Activated effector memory CD4-positive, alpha-beta T cell treated with anti-CD3 and anti-CD28 coated beads, Interleukin-2, amount 50 U/mL, for 16 hours (primary cell): ENCODE measurements around the gene BIN1.
"Not testable (repeated sequence)": the region's sequence is repeated elsewhere in the genome, so short reads cannot be mapped to it uniquely, and the experiment has no call there.

Experiments used
- DNase-seq: peaks from one replicate; pipeline ENCODE4 v3.0.0-alpha.2; 2020

The BIN1 gene

DNA sequence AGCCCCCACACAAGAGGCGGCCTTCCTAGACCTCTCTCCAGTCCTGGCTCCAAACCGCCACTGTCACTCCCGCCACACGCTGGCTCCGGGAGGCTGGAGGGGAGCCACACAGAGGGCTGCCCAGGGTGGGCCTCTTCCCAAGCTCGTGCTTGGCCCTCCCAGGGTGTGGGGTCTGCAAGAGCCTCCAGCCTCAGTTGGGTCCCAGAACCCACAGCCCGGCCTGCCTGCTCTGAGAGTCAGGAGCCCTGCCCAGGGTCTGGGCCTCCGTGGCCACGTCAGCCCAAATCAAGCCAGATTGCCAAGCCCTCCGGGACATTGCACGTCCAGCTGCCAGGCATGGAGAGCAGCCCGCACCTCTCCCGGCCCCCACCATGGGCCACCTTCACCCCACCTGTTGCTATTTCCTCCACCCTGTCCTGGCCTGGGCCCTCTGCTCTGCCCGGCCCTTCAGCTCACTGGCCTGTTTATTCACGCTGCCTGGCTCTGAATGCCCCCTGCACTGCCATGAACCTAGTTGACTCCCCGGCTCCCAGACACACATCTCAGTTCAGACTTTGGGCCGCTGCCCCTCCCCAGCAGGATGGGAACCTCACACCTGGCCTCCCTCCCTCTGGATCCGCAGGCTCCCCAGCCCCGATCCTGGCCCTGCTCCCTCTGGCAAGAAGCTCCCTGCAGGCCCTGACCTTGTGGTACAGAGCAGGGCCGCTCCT, 61.0 kb downstream of the BIN1 start:
- no peak for DNase-seq

DNA sequence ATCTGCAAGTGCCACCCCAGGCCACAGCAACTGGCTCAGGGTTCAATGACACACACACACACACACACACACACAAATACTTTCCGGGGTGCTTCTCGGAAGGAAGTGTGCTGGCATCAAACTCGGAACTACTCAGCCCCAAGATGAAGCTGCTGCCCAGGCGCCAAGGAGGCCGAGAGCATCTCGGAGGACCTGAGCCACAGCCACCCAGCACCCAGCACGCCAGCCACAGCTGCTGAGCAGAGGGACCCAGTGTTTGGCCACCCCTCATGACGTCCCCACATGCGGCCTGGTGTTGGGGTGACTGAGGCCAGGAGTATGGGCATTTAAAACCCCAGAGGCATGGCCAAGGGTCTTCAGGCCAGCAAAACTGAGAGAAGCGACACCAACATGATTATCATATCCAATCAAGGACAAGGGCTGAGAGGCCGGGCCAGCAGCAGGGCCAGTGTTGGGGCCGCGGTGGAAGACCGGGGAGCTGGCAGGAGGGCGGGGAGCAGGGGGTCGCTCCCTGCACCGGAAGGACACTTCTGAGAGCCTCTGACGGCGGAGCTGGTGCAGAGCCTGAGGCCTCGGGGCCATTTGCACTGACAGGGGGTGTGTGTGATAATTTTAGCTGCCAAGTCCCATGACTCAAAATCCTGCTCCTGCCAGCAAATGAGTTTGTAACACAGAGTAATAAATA, 61.8 kb downstream of the BIN1 start:
- no peak for DNase-seq

DNA sequence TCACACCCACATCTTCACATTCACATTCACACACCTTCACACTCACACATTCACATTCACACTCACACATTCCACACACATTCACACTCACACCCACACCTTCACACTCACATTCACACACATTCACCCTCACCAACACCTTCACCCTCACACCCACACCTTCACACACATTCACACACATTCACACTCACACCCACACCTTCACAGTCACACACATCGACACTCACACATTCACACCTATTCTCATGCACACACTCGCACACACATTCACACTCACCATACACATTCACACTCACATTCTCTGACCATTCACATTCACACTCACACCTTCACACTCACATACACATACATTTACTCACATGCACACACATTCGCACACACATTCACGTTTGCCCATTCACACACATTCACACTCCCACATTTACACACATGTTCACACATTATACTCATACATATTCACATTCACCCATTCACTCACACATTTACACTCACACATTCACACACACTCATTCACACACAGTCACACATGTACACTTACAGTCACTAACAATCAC, 62.7 kb downstream of the BIN1 start:
- no peak for DNase-seq

DNA sequence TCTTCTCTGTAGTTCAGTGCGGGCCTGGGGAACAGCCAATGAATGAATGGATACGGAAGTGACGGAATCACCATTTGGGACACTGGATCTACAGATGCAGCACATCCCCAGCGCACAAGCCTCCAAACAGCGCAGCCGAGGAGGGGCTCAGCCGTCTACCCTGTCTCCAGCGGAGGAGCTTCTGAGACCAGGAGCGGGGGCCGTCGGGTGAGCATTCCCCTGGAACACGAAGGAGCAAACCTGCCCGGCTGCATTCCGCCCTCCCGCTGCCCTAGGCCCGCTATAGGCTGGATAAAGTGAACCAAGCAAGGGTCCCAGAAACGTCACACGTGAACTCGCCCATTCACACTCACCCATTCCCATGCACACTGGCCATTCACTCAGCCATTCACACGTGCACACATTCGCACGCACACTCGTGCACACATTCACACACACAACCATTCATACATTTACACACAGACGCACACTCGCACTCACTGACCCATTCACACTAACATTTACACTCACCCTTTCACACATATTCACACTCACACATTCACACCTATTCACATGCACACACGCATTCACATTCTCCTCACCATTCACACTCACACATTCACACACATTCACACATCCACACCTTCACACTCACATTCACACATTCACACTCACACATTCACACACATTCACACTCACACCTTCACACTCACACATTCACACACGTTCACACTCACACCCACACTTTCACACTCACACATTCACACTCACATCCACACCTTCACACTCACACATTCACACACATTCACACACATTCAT, 63.4 kb downstream of the BIN1 start:
- no peak for DNase-seq

DNA sequence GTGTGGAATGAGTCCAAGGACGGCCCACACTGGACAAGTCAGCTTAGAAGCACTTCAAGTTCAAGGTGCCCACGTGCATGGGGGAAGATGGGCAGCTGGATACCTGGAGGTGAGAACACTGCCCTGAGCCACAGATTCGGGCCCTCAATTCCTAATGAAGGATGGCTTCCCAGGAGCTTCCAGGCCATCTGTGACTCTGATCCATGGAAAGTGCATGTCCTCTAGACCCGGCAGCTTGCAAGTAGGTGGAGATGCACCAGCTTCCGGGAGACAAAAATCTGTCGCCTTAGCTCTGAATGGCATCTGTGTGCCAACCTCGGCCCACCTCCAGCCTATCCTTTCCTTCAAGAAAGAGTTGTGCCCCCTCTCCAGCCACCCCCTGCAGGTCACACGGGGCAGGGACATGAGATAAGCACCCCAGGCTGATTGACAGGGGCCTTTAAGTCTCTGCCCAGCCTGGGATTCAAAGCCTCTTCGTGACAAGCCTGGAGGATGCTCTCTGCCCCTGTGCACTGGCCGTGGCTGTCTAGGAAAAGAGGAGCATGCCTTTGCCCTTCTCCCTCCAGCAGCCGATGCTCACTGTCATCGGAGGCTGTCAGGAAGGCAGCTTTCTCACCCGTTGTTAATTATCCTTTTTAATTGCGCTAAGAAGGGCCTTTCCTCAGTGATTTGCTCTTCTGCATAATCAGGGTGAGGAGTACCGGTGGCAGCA, 65.5 kb downstream of the BIN1 start:
- no peak for DNase-seq

DNA sequence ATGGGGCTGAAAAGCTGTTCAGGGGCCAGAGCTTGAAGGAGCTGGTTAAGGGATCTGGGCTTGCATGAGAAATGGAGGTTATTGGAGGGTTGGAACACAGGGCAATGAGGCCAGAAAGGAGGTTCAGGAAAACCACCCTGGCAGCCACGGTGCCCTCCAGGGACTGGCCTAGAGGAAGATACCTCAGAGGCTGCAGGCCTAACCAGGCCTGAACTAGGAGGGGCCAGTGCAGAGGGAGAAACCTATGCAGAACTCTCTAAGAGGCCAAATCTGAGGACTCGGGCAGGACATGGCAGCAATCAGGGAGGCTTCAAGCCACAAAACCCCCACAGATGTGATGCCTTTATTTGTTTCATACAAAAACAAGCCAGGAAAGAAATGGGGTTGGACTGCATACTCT, 66.8 kb downstream of the BIN1 start:
- DNase-seq = no peak

DNA sequence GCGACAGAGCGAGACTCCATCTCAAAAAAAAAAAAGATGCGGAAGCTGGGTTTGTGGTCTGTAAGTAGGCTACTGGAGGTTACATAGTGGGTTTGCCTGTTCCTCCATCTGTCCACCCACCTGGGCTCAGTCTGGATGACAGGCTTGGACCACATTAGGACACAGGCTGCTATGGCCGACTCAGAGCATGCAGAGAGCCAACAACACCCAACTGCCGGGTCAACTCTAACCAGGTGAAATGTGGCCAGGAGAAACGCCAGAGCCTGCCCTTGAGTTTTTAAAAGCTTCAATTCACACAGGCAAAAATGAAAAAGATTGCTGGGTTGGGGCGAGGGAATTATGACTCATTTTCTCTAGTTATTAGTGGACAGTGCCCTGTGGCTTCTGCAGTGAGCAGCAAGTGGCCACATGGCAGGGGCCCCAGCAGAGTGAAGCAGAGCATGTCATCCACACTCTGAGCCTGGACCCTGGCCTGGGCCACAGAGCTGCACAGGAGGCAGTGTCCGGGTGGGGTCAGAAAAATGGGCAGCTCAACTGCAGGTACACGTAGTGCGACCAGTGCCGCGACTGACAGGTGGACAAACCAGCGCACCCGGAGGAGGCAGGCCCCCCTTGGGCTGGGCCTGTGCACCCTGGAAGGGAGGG, 67.4 kb downstream of the BIN1 start:
- no peak for DNase-seq

DNA sequence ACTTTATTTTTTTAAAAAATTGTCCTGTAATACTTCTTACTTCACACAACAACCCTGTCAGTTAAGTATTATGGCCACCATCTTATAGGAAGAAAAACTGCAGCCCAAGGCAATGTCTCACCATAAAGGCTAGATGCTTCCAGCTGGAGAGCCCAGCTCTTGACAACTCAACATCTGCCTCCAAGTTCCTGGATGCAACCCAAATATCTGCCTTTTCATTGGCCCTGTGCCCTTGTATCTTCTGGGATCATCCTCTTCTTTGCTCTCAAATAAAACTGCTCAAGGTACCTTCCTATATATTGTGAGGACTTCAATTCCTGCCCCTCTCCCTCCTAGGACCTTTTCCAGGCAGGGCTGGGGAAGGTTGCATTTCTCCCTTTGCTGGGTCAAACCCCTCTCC, 69.5 kb downstream of the BIN1 start:
- no peak for DNase-seq

DNA sequence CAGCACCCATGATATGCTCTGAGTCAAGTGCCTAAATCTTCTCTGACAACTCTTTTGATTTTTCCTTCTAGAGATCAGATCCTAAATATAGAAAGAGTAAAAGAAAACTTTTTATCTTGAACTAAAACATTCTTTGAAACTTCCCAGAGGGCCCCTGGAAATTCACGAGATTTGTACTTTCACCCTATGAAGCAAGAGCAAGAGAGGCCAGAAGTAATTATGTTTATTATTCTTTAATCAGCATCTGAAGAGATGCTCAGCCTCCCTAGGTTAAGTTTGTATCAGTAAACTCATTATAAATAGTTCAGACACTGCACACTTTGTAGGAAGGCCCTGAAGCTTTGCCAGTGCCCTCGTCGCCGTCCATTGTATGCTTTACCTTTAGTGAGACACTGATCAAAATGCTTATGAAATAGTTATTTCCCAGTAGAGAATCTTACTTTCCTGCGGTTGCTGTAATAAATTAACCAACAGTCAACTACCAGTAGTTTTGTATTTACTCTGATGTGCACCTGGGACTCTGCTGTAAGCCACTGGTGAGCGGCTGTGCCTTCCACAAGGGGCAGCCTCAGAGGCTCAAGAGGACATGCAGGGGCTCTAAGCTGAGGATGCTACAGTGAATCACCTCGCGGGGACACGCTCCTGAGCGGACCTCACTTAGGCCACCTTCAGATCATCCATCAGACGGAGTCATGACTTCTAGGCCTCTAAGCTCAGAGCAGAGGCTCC, 71.9 kb downstream of the BIN1 start:
- DNase-seq = no peak

DNA sequence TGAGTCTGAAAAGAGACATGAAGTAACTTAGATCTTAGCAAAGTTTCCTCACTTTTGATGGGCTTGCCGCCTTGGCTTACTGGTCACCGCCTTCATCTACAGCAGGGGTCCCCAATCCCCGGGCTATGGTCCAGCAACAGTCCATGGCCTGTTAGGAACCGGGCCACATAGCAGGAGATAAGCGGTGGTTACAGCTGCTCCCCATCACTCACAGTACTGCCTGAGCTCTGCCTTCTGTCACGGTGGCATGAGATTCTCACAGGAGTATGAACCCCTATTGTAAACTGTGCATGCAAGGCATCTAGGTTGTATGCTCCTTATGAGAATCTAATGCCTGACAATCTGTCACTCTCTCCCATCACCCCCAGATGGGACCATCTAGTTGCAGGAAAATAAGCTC, 72.9 kb downstream of the BIN1 start:
- DNase-seq = no peak

DNA sequence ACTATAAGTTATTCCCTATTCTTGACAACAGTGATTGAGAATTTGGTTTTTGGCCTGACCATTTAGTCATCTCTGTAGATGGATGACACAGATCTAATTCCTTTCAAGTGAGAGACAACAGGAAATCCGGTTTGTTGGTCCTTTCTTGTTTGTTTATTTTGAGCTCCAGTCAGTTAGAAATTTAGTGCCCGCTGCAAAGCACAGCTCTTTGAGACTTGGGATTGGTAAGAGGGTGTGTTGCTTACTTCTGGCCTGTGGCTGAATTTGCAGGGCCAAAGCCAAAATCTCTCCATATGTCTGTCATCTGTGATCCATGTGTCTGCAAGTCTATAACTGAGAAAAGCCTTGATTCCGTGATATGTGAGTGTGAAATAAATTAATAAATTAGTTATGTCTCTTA, 74.3 kb downstream of the BIN1 start:
- DNase-seq = no peak

DNA sequence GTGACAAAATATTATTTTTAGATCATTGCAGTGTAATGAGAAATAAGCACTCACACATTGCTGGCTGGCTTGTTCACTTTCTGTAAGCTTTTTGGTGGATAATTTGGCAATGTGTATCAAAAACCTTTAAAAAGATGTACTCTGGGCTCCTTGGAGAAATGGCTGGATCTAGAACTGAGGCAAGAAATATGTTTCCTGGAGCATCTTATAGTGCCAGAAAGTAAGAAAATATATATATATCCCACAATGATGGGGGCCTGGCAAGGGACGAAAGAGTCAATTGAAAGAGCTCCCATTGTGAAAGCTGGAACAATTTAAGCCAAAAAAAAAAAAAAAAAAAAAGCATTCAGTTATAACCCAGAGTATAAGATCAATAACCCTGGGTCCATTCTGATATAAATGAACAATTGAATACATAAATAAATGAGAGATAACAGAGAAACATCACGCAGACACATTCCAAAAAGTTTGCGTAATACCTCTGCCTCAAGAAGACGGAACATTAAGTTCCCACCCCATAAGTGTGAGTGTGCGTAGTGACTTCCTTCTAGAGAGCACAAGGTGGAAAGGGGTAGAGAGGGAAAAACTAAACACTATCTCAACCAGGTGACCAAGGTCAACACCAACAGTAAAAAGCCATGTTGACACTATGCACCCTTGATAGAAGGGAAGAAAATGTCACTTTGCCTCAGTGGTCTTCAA, 77.5 kb downstream of the BIN1 start:
- DNase-seq = no peak

DNA sequence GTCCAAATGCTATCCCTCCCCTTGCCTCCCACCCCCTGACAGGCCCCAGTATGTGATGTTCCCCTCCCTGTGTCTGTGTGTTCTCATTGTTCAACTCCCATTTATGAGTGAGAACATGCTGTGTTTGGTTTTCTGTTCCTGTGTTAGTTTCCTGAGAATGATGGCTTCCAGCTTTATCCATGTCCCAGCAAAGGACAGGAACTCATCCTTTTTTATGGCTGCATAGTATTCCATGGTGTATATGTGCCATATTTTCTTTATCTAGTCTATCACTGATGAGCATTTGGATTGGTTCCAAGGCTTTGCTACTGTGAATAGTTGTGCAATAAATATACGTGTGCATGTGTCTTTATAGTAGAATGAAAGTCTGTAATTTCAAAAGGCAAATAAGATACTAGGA, 78.2 kb downstream of the BIN1 start:
- not testable (repeated sequence) for DNase-seq

DNA sequence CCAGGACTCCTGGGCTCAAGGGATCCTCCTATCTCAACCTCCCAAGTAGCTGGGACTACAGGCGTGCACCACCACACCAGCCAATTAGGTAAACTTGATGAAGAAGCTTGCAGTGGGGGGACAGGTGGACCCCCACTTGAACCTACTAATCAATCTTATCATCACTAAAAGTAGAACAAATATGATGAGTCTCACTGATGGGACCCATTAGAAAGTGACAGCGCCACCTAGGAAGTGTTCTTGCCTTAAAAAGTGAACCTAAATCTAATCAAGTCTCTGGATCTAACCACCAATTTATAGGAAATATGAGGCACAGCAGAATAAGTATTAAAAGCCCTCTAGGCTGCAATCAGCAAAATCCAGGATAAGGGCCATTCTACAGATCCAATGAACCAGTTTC, 79.2 kb downstream of the BIN1 start:
- DNase-seq = no peak

DNA sequence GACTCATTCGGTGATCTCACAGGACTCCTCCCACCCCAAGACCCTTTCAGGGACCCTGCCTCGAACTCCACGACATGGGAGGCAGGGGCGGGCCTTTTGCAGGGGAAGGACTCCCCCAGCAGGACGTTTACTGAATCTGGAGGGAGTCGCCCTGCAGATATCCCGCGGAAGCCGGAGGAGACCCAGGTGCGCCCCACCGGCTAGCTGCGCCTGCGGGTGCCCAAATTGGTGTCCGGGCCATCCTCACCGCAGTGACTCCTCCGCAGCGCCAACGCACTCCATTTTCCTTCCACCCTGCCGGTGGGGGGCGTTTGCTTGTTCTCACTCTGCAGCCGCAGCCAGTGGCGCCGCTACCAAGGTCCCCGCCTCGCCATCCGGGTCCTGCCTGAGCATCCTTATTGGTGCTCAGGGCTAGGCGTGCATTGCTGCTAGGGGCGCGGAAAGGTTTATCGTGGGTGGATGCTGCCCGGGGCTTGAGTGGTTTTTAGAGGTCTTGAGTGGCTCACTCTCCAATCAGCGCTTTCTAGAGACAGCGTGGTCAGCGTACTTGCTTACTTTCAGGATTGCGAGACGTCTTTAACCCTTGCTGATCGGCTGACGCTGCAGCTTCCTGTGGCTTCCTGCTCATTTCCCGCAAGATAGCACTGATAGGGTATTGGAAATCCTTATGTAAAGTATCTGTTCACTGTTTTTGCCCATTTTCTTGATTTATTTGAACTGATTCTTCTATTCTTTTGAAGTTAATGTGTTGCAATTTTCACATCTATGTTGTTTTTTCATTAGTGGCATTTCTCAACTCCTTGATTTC, 81.4 kb downstream of the BIN1 start:
- DNase-seq = peak; percentile 88

DNA sequence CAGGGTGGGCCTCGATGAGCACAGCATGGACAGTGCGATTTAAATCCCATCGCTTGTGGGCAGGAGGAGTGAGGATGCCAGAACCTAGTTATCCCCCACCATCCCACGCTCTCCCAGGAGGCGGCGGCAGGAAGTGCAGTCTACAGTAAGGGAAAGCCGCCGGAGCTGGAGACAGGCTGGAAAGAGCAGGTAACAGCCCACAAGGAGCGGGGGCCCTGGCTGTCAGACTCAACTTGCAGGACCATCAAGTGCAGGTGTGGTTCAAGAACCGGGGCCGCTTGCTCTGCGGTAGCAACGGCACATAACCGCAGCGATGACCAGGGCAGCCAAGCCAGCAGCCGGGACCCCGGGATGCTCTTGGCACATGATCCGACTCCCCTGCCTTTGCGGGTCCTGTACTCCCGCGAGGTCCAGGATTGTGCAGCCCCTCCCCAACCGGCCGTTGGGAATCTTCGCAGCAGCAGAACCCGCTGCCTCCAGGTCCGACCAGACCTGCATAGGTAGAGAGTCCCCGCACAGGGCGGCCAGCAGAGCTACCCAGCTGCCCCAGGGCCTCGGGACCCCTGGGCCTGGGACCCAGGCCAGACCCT, 82.1 kb downstream of the BIN1 start:
- no peak for DNase-seq

DNA sequence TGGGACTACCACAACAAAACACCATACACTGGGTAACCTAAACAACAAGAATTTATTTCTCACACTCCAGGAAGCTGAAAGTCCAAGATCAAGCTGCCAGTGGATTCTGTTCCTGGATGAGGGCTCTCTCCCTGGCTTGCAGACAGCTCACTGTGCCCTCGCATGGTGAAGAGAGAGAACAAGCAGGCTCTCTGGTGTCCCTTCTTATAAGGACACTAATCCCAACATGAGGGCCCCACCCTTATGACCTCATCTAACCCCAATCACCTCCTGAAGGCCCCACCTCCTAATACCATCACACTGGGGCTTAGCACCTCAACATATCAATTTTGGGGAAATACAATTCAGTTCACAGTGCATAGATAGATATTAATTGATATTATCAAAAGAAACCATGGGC, 83.5 kb downstream of the BIN1 start:
- DNase-seq = no peak

DNA sequence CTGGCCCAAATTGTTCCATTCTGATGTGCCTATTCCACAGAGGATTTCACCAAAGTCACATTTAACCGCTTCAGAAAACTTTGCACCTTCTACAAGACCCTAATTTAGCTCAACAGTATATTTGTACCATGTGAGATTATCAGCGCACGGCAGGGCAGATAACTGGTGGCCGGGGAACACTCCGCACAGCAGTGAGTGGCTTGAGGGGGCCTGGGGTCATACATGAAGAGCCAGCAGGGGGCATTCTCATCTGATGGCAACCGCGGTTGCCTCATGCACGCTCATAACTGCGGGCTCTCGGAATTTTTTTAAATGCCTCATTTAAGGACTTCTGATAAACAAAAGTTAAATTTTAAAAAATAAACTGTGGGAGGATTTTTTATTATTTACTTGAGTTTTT, 84.1 kb downstream of the BIN1 start:
- no peak for DNase-seq

DNA sequence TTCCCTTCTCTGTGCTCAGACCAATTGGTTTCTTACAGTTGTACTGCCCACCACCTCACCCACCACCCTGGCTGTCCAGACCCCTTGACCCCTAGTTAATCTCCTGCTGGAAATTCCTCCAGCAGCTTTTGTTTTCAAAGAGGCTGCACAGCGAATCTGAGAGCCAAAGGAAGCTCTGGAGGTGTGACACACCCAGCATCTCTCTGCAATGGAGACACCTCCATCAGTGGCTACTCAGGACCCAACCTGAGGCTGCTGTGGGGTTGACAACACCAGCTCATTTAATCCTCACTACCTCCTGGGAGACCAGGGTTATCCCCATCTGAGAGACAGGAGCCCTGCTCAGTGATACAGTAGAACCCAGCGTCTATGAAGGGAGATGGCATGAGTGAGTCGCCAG, 86.4 kb downstream of the BIN1 start:
- no peak for DNase-seq

DNA sequence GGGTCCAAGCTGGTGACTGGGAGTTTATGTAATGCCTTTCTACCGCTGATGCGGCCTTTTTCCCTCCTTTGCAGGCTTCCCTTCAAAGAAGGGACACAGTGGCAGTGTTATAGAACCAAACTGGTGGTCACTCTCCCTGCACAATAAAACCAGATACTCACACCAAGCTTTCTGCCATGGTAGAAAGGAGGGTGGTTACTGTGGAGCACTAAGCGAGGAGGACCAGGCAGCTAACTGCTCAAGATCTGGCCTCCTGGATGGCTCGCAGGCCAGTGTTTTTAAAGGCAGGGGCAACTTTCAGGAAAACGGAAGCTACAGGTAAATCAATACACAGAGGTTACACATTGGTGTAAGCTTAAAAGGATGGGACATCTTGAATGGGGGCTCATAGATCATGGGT, 89.4 kb downstream of the BIN1 start:
- DNase-seq = no peak
